Peyer's patch (tissue), 4 donors: ENCODE measurements around the gene PRDM8.

Experiments
- POLR2A ChIP-seq, 2 donors: fragments of 450-650 bp; IDR thresholded peaks; one replicate each; pipeline ENCODE4 v1.5.1; 2017; ENCODE audit warnings: antibody characterized with exemption in 2 of 2, mild to moderate bottlenecking in 2 of 2, moderate library complexity in 2 of 2
- TF ChIP-seq, protein P1 (sequence below), 6 experiments: fragments of 450-650 bp in 4 of 6; fragments of 200-600 bp in 2 of 6; sonication (generic) in 1 of 6; IDR thresholded peaks; one replicate each; pipeline ENCODE4 v1.5.1; 2017 to 2019; ENCODE audit warnings: antibody characterized with exemption in 6 of 6, mild to moderate bottlenecking in 3 of 6, moderate library complexity in 1 of 6

DNA sequence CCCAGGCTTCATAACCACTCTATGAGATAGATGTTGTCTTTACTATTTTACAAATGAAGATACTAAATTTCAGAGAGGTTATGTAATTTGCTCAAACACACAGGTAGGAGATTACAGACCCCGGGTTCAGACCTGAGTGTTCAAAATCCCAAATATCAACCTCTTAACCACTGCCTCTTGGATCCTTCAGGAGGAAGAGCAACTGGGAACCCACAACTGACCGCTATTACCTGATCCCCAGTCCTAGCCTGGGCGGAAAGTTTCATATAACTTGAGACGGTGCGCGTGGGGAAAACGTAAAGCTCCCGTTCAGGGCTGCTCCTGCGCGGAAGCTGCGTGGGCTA is 8.9 kb upstream of the PRDM8 start:
- TF ChIP-seq, protein P1, sequence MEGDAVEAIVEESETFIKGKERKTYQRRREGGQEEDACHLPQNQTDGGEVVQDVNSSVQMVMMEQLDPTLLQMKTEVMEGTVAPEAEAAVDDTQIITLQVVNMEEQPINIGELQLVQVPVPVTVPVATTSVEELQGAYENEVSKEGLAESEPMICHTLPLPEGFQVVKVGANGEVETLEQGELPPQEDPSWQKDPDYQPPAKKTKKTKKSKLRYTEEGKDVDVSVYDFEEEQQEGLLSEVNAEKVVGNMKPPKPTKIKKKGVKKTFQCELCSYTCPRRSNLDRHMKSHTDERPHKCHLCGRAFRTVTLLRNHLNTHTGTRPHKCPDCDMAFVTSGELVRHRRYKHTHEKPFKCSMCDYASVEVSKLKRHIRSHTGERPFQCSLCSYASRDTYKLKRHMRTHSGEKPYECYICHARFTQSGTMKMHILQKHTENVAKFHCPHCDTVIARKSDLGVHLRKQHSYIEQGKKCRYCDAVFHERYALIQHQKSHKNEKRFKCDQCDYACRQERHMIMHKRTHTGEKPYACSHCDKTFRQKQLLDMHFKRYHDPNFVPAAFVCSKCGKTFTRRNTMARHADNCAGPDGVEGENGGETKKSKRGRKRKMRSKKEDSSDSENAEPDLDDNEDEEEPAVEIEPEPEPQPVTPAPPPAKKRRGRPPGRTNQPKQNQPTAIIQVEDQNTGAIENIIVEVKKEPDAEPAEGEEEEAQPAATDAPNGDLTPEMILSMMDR (IDR thresholded peaks at IDR 0.05) = no peak
- TF ChIP-seq POLR2A (IDR thresholded peaks at IDR 0.05) = no peak
